Measurements from ENCODE around the gene LRFN4.

The LRFN4 gene

GRCh38 chr11:66889960-66890359 lies 33.1 kb downstream of the LRFN4 start:
- no peak for DNase-seq
- no peaks in the 10 kb centered on the region for H3K27me3 ChIP-seq (replicated peaks)
- H3K4me3 ChIP-seq (ENCODE audit: low read depth, low read length): no peak overlapping the region
- H3K36me3 ChIP-seq (replicated peaks): no peaks in the 10 kb centered on the region
- no peak for TF ChIP-seq CTCF (IDR thresholded peaks at IDR 0.05; ENCODE audit: low read depth, low read length, missing control alignments)
- H3K27ac ChIP-seq: no peak overlapping the region
- in situ Hi-C loops (cut with HindIII; ENCODE audit: low pct_ligation_motif_present, low sequenced_read_pairs): no loop called here

DNA sequence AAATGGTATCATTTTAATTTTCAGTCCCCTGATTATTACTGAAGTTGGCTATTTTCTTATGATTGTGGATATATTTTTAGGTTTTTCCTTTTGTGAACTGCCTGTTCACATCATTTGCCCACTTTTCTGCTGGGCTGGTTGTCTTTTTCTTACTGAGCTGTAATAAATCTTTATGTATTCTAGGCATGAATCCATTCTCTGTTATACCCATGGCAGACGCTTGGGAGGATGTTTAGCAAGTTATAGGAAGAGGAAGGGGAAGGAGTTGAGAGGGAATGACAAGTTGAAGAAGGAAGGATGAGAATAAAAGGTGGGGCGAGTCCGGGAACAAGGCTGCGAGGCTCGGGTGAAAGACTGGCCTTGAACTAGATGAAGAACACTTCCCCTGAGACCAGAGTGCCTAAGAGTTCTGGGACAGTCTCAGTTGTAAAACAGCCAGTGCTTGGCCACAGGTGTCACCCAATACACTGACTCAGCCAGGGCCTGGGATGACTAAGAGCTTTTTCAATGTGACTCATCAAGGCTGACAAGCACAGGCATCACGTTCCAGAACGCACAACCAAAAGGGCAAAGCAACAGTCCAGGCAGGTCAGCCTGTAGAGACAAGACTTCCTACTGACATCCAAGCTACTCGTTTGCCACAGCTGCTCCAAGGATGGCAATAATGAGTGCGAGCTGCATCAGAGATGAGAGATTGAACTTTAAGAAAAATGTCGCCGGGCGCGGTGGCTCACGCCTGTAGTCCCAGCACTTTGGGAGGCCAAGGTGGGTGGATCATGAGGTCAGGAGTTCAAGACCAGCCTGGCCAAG lies 35.2 kb downstream of the LRFN4 start:
- in situ Hi-C loops (cut with HindIII; ENCODE audit: low pct_ligation_motif_present, low sequenced_read_pairs): no loop called here
- Histone ChIP-seq H3K4me3 (ENCODE audit: low read depth, low read length) (no peak overlapping the region), H3K36me3 (replicated peaks) (no peaks in the 10 kb centered on the region), H3K27me3 (replicated peaks) (no peaks in the 10 kb centered on the region), H3K27ac (peak overlapping the region; percentile 41)
- DNase-seq: peak; percentile 96
- TF ChIP-seq CTCF (IDR thresholded peaks at IDR 0.05; ENCODE audit: low read depth, low read length, missing control alignments): peak; percentile 18

DNA sequence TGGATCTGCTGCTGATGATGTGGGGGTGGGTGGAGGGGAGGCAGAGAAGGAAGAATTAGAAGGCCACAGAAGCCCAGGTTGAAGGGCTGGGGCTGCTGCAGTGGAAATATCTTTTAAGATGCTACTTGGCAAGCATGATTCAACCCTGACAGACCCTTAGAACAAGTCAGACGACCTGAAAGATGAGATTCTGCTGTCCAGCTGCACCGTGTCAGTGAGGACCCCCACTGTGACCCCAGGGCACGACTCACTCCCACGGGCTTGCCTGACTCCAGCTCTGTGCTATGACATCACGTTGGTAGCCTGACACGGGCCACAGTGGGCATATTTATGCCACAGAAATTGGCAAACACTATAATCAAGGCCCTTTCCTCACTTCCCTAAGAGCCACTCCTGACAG lies 36.0 kb downstream of the LRFN4 start:
- in situ Hi-C loops (cut with HindIII; ENCODE audit: low pct_ligation_motif_present, low sequenced_read_pairs): no loop called here
- Histone ChIP-seq H3K36me3 (replicated peaks) (no peaks in the 10 kb centered on the region), H3K4me3 (ENCODE audit: low read depth, low read length) (no peak overlapping the region), H3K27me3 (replicated peaks) (no peaks in the 10 kb centered on the region), H3K27ac (no peak overlapping the region)
- TF ChIP-seq CTCF (IDR thresholded peaks at IDR 0.05; ENCODE audit: low read depth, low read length, missing control alignments): no peak
- no peak for DNase-seq

DNA sequence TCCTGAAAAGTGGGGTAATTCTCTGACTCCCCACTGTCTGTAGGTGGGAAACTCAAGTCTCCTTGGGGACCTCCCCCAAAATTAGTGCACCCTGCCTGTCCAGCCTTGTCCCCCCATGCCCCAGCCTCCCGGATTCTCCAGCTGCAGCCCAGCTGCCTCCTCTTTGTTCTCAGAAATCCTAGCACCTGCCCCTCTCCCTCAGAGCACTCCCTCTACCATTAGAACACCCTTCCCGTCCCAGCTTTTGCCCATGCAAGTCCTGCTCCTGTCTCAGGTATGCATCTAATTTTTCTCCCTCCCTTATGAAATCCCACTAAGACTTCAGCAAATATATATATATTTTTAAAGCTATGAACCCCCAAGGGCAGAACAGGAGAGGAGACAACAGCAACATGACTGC lies 37.3 kb downstream of the LRFN4 start:
- H3K36me3 ChIP-seq (replicated peaks): no peaks in the 10 kb centered on the region
- TF ChIP-seq CTCF (IDR thresholded peaks at IDR 0.05; ENCODE audit: low read depth, low read length, missing control alignments): no peak
- no peak overlapping the region for H3K27ac ChIP-seq
- H3K4me3 ChIP-seq (ENCODE audit: low read depth, low read length): no peak overlapping the region
- no peaks in the 10 kb centered on the region for H3K27me3 ChIP-seq (replicated peaks)
- in situ Hi-C loops (cut with HindIII; ENCODE audit: low pct_ligation_motif_present, low sequenced_read_pairs): no loop called here
- DNase-seq: no peak

DNA sequence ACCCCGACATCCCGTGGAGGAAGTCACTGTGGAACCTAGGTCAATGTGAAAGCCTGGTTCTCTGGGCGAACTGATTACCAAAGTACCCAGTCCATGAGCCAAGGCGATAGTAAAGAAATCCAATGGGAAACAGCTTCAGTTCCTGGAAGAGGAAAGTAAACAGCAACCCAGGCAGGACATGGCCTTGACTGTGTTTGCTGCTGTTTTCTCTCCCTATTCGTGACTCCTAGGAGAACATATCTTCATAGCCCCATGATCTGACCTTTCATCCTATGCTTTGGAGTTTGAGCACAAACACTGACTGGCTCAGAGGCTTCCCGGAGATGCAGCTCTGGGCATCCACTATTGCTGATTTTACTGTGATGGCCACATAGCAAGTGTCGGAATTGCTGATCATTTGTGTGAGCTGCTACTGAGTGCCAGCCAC lies 45.1 kb downstream of the LRFN4 start:
- Histone ChIP-seq H3K36me3 (replicated peaks) (no peaks in the 10 kb centered on the region), H3K27me3 (replicated peaks) (no peaks in the 10 kb centered on the region), H3K4me3 (ENCODE audit: low read depth, low read length) (no peak overlapping the region), H3K27ac (no peak overlapping the region)
- in situ Hi-C loops (cut with HindIII; ENCODE audit: low pct_ligation_motif_present, low sequenced_read_pairs): no loop called here
- no peak for TF ChIP-seq CTCF (IDR thresholded peaks at IDR 0.05; ENCODE audit: low read depth, low read length, missing control alignments)
- no peak for DNase-seq
